Calu3 (cell line): ENCODE measurements around the gene HPCAL4. TPM values are rescaled to one million over a fixed set of nuclear protein-coding genes. Genes with fewer than 3 reads are reported as not detected.

ENCODE experiments used
- BruUV-seq: library from RNA; stranded (reverse); fragments of 400-500 nt; replicated peaks from 2 replicates; lab custom pipeline; 2021; lab: Mats Ljungman, UMichigan
- CTCF ChIA-PET: fragments of 300-600 bp; sonication (Branson Sonifier 250); formaldehyde crosslinking; loops from one replicate; lab custom pipeline; 2022; ENCODE audit warnings: antibody characterized with exemption; lab: Charles Lee
- DNase-seq: peaks from one replicate; pipeline ENCODE4 v3.0.0; 2022
- H3K27ac Mint-ChIP-seq: one replicate; pipeline ENCODE4 v1.8.0; 2022; ENCODE audit warnings: mixed read lengths; ENCODE audit not compliant: unreplicated experiment
- H3K27me3 Mint-ChIP-seq: one replicate; pipeline ENCODE4 v1.8.0; 2022; ENCODE audit warnings: mixed read lengths; ENCODE audit not compliant: unreplicated experiment
- H3K36me3 Mint-ChIP-seq: one replicate; pipeline ENCODE4 v1.8.0; 2022; ENCODE audit warnings: mild to moderate bottlenecking, moderate library complexity, mixed read lengths; ENCODE audit not compliant: insufficient read depth, unreplicated experiment
- H3K4me1 Mint-ChIP-seq: one replicate; pipeline ENCODE4 v1.8.0; 2022; ENCODE audit warnings: mild to moderate bottlenecking, low read depth, mixed read lengths; ENCODE audit not compliant: unreplicated experiment
- H3K4me3 Mint-ChIP-seq: one replicate; pipeline ENCODE4 v1.8.0; 2022; ENCODE audit warnings: mild to moderate bottlenecking, low read depth, moderate library complexity, mixed read lengths; ENCODE audit not compliant: unreplicated experiment
- H3K9me3 Mint-ChIP-seq: one replicate; pipeline ENCODE4 v1.8.0; 2022; ENCODE audit warnings: low read depth, mixed read lengths; ENCODE audit not compliant: unreplicated experiment
- intact Hi-C: fragments of 100-400 bp; cut with micrococcal nuclease; formaldehyde crosslinking; loops from one replicate; pipeline ENCODE4 v1.10.0; 2022; ENCODE audit not compliant: unreplicated experiment
- total RNA-seq: library from RNA; stranded (reverse); gene quantifications from 2 replicates; pipeline ENCODE4 v1.2.3, GENCODE V29; 2022
- TF ChIP-seq, protein P1 (sequence below): fragments of 200-600 bp; IDR thresholded peaks from one replicate; pipeline ENCODE4 v1.8.0; 2022; ENCODE audit warnings: antibody characterized with exemption; ENCODE audit not compliant: unreplicated experiment

Gene HPCAL4
- total RNA-seq, 1 experiment from 2014 or later: not detected

DNA sequence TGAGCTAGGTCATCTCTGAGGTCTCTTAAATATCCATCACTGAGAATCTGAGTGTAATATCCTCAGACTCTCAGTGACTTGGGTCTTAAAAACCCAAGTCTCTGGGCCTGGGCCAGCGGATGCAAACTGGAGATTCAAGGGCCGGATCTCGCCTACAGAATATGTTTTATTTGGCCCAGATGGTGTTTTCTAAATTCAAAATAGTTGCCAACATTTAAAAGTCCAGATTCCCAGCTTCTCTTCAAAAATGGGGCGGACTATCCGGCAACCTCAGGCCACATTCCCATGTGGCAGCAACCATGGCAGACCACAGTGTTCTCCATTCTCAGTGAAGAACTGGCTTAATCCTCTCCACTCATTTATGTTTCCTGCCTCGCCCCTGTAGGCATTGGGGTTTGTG lies 39.1 kb downstream of the HPCAL4 start:
- intact Hi-C loops: no loop called here
- Mint-ChIP-seq H3K36me3 (no peaks in the 10 kb centered on the region), H3K9me3 (no peaks in the 10 kb centered on the region), H3K27me3 (peaks cover 58% of the 10 kb centered on the region), H3K4me3 (no peak overlapping the region), H3K4me1 (no peaks in the 10 kb centered on the region), H3K27ac (no peak overlapping the region)
- TF ChIP-seq, protein P1, sequence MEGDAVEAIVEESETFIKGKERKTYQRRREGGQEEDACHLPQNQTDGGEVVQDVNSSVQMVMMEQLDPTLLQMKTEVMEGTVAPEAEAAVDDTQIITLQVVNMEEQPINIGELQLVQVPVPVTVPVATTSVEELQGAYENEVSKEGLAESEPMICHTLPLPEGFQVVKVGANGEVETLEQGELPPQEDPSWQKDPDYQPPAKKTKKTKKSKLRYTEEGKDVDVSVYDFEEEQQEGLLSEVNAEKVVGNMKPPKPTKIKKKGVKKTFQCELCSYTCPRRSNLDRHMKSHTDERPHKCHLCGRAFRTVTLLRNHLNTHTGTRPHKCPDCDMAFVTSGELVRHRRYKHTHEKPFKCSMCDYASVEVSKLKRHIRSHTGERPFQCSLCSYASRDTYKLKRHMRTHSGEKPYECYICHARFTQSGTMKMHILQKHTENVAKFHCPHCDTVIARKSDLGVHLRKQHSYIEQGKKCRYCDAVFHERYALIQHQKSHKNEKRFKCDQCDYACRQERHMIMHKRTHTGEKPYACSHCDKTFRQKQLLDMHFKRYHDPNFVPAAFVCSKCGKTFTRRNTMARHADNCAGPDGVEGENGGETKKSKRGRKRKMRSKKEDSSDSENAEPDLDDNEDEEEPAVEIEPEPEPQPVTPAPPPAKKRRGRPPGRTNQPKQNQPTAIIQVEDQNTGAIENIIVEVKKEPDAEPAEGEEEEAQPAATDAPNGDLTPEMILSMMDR: no peak
- no TSS peak for BruUV-seq
- DNase-seq: no peak
- CTCF ChIA-PET: interaction anchor here (0.6 kb wide), 1 partner anchor 43 kb away, joined by 6 read pairs; no protein-coding TSS in a partner anchor

DNA sequence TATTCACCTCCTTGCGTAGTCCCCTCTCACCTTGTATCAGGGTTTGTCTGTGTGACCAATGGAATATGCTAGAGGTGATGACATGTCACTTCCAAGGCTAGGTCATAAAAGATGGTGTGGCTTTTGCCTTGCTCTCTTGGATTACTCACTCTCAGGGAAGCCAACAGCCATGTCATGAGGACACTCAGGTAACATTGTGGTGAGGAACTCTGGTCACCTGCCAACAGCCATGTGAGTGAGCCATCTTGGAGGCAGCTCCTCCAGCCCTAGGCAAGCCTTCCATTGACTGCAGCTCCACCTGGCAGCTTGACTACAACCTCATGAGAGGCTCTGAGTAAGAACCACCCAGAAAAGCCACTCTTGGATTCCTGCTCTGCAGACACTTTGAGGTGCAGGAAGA lies 40.8 kb downstream of the HPCAL4 start:
- Mint-ChIP-seq H3K27ac (no peak overlapping the region), H3K9me3 (no peaks in the 10 kb centered on the region), H3K27me3 (peaks cover 67% of the 10 kb centered on the region), H3K36me3 (no peaks in the 10 kb centered on the region), H3K4me3 (no peak overlapping the region), H3K4me1 (no peaks in the 10 kb centered on the region)
- intact Hi-C loops: no loop called here
- no TSS peak for BruUV-seq
- TF ChIP-seq, protein P1: no peak
- DNase-seq: no peak
- CTCF ChIA-PET: no interaction called here

DNA sequence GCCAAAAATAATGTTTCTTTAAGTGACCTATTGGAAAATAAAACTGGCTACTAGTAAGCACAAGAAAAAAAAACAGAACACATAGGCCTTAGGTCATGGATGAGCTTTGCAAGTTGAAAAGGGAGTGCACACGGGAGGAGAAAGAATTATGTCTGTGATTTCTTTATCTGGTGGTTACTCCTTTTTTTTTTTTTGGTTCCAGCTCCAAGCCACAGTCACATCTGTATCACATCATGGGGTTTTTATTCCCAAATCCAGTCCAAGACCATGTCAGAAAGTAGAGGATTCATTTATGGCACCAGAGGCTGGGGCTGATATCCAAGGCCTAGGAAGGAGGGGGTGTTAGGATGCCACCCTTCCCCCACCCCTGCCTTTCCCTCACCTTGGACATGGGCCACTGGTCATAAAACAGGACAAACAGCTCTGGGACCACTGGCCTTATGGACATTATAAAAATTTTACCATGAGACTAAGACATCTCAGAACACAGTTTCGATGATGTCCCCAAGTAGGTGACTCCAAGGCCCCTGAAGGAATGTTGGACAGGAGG lies 41.5 kb downstream of the HPCAL4 start:
- CTCF ChIA-PET: no interaction called here
- no peak overlapping the region for H3K27ac Mint-ChIP-seq
- no peaks in the 10 kb centered on the region for H3K9me3 Mint-ChIP-seq
- H3K4me1 Mint-ChIP-seq: no peaks in the 10 kb centered on the region
- TF ChIP-seq, protein P1: no peak
- intact Hi-C loops: no loop called here
- no peak for DNase-seq
- no peak overlapping the region for H3K4me3 Mint-ChIP-seq
- H3K36me3 Mint-ChIP-seq: no peaks in the 10 kb centered on the region
- BruUV-seq: no TSS peak
- peaks cover 73% of the 10 kb centered on the region for H3K27me3 Mint-ChIP-seq

DNA sequence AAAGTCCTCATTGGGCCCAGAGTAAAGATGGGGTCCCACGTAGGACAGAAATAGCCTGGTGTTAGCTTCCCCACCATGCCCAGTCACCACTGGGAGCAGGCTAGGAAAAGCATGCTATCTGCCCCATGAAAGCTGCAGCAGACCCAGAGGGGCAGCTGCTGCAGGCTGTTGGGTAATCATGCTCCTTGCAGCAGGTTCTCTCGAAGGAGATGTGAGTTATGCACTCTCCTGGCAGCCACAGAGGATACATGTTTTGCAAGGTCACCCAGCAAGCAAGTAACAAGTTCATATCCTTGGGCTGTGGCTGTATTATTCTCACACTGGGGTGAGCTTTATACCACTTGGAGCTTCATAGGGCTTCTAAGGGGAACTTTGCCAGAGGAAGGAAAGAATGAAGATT lies 42.7 kb downstream of the HPCAL4 start:
- no peaks in the 10 kb centered on the region for H3K4me1 Mint-ChIP-seq

More for the DNA sequence above, 42.7 kb downstream of the HPCAL4 start:
- BruUV-seq: no TSS peak
- CTCF ChIA-PET: interaction anchor here (0.5 to 0.6 kb wide), 2 partner anchors 147 to 404 kb away, joined by 3 read pairs; no protein-coding TSS in a partner anchor
- intact Hi-C loops: no loop called here
- Mint-ChIP-seq H3K9me3 (no peaks in the 10 kb centered on the region), H3K4me3 (no peak overlapping the region), H3K36me3 (no peaks in the 10 kb centered on the region), H3K27me3 (peaks cover 73% of the 10 kb centered on the region), H3K27ac (no peak overlapping the region)
- no peak for DNase-seq
- TF ChIP-seq, protein P1: no peak
